HTERT RPE-1 (cell line): ENCODE measurements around the gene TYW5.
"Not testable (repeated sequence)": the region's sequence is repeated elsewhere in the genome, so short reads cannot be mapped to it uniquely, and the experiment has no call there.

Experiments
- in situ Hi-C: fragments of 300-500 bp; cut with MboI; formaldehyde crosslinking; loops from 4 replicates; pipeline ENCODE4 v1.14.3; 2020; ENCODE audit warnings: low sequenced_read_pairs

TYW5 gene

DNA sequence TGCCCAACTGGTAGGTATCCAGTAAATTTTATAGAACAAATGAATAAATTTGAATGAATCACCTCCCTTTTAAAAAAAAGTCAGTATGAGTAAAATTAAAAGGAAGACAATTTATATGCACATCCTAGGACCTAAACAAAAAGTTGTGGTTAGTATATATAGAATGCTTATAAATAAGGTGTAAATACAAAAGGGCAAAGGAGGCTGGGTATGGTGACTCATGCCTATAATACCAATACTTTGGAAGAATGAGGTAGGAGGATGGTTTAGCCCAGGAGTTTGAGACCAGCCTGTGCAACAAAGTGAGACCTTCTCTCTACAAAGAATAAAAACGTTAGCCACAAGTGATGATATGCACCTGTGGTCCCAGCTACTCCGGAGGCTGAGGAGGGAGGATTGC lies 31.4 kb downstream of the TYW5 start:
- in situ Hi-C loops: no loop called here

- in situ Hi-C loops: no loop called here
Measured at GRCh38 chr2:199922856-199923255, 32.4 kb downstream of the TYW5 start.

- in situ Hi-C loops: no loop called here
Measured at GRCh38 chr2:199916980-199917379, 38.3 kb downstream of the TYW5 start.

DNA sequence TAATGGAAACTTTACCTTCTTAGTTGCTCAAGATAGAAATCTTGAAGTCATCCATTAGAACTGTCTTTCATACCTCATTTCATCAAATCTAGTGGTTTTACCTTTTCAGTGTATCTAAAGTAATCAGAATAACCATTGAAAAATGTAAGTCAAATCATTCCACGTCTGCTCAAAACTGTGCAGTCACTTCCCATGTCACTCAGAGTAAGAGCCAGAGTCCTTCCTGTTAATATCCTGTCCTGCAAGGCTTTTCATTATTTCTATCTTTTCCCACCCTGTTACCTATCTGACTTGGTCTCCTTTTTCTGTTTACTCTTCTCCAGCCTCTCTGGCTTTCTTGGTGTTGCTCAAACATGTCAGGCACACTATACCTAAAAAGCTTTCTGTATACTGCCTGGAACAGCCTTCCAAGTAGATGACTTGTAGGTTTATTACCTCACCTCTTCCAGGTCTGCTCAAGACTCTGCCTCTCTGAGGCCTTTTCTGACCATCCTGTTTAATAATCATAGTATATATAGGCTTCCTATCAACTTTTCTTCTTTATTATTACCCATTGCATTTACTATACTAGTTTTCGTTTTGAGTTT lies 40.8 kb downstream of the TYW5 start:
- in situ Hi-C loops: no loop called here

DNA sequence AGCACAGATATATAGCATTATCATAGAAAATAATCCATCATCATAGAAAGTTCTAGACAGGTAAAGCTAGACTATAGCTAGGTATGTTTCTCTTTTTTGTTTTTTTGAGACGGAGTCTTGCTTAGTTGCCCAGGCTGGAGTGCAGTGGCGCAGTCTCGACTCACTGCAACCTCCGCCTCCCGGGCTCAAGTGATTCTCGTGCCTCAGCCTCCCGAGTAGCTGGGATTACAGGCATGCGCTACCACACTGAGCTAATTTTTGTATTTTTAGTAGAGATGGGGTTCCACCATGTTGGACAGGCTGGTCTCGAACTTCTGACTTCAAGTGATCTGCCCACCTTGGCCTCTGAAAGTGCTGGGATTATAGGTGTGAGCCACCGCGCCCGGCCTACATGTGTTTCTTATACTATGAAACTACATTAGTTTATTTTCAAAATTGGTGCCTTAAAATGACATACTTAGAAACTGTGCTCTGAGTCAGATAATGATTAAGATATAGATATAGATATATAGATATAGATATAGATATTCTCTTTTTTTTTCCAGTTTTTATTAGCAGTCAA lies 42.7 kb downstream of the TYW5 start:
- in situ Hi-C loops: not testable (repeated sequence)

GRCh38 chr2:199911877-199912161 lies 43.5 kb downstream of the TYW5 start:
- in situ Hi-C loops: no loop called here

DNA sequence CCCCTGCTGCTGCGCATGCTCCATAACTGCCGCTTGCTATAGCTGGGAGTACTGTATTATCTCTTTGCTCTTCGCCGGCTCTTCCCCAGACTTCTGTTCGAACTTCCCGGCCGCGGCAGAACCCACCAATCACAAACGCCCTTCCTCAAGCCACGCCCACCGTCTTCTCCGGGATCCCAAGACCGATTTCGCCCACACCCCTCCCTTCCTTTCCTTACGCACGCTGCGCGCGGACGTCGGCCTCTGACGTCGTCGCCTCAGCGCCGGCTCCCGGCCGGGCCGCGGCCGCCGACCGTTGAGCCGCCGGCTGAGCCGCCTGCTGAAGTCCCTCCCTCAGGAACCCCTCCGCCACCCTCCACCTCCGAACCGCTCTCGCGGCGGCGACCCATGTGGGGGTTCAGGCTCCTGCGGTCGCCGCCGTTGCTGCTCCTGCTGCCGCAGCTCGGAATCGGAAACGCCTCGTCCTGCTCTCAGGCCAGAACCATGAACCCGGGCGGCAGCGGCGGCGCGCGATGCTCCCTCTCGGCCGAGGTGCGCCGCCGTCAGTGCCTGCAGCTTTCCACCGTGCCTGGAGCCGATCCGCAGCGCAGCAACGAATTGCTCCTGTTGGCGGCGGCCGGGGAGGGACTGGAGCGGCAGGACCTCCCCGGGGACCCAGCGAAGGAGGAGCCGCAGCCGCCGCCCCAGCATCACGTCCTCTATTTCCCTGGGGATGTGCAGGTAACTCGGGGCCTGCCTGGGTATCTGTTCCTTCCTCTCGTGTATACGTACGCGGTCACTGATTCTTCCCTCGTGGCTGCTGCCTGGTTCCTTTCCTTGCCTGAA lies 44.0 kb downstream of the TYW5 start, which contains the start of gene C2orf69:
TSS of gene C2orf69 (plus strand) at position 242 of the 825 bp plus-strand sequence. CDS start at position 388, 146 bp downstream.
- in situ Hi-C loops: no loop called here

- in situ Hi-C loops: no loop called here
Measured at GRCh38 chr2:199910338-199911051, 44.8 kb downstream of the TYW5 start.

DNA sequence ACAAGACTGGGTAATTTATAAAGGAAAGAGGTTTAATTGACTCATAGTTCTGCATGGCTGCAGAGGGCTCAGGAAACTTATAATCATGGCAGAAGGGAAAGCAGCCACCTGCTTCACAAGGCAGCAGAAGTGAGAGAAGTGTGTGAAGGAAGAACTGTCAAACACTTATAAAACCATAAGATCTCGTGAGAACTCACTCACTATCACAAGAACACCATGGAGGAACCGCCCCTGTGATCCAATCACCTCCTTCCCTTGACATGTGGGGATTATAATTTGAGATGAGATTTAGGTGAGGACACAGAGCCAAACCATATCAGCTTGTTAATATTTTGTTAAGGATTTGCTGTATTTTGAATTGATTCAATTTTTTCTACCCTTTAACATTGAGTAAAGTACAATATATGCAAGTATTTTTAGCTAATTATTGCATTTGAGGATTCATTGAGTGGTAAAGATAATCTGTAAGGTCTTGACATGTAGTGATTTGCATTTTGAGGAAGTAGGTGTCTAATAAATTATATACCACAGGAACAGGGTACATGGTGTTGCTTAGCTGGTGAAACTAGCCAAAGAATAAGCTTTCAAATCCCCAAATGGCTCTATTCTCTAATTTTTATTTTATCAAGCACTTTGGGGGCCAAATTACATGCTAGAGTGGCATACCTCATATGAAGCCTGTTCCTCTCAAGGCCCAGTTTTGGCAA lies 48.1 kb downstream of the TYW5 start:
- in situ Hi-C loops: no loop called here

GRCh38 chr2:199903111-199903510 lies 52.2 kb downstream of the TYW5 start:
- in situ Hi-C loops: no loop called here

DNA sequence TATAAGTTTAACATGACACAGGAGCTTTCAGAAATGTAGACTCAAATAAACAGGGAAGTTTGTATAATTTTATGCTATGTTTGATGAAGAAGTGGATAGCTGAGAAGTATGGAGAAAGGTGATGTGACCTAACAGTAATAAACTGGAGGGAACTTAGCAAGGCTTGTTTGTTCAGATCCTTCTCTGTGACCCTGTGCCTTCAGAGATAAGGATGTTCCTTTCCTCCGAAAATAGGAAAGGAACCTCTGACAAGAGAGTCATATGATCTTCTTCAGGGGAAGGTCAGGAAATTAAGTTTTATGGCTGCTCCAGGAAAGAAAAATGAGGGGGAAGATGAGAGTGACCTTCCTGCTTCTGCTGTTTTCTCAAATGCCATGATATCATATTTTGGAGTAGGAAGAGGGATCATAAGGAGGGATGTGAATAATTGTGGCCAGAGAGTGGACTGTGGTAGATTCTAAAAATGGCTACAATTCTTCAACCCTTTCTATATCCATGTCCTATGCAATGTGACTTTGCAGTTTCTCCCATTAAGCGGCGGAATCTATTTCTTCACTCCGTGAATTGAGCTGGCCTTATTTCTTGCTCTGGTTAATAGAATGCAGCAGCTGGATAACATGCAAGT lies 52.7 kb downstream of the TYW5 start:
- in situ Hi-C loops: no loop called here

- in situ Hi-C loops: no loop called here
Measured at GRCh38 chr2:199901942-199902341, 53.3 kb downstream of the TYW5 start.

DNA sequence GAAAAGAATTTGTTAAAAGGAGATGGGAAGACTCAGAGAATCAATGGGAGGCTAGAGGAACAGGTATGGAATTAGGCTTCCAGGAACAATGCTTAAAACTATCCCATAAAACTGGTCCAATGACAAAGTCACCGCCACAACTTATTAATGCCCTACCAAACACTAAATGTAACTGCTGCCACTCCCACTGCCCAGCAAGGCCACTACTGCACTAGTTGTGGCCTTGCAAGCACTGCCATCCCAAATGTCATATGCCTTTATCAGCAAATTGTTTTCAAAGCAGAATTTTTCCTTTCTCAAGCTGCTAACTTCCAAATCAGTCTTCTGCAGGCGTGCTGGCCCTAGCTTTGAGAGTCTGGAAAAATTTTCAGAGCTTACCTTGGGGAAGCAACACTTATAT lies 58.7 kb downstream of the TYW5 start:
- in situ Hi-C loops: no loop called here

DNA sequence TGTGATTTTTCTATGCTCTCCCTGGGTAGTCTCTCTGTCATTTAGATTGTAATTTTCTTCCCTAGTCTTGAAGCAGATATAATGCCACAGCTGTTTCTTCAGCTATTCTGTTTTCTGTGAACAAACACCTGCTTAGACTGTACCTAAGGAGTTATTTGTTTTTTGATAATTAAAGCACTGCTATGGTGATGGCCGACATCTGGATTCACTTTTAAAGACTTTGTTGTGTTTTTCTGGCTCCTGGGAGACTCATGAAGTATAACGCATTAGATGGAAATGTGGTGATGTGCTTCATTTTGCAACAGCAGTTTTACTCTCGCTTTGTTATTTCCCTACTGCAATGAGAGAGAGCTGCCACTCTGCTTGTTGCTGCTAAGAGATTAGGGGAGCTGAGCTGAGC lies 59.9 kb downstream of the TYW5 start:
- in situ Hi-C loops: no loop called here

DNA sequence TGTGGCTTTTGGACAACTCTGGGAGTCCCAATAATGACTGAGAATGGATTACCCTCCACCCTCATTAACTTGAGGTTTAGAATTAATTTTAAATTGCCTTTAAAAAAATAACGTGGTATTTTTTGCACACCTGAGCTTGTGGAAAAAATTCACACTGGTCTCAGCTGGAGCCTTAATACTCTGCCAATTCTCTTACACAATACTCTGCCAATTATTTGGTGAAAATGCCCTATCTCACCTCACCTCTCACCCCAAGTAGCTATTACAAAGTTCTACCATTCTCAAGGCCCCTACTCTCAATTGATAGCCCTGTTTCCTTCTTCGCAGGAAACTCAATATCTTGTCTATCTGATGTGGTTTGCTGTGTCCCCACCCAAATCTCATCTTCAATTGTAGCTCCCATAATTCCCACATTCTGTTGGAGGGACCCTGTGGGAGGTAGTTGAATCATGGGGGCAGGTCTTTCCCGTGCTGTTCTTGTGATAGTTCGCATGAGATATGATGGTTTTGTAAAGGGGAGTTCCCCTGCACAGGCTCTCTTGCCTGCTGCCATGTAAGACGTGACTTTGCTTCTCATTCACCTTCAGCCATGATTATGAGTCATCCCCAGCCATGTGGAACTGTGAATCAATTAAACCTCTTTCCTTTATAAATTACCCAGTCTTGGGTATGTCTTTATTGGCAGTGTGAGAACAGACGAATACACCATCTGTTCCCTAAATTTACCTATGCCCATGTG lies 71.6 kb downstream of the TYW5 start:
- in situ Hi-C loops: no loop called here

- in situ Hi-C loops: no loop called here
Measured at GRCh38 chr2:199882667-199883066, 72.6 kb downstream of the TYW5 start.
